HepG2 (cell line): ENCODE results near the gene FAM221A. TPM values are rescaled to one million over a fixed set of nuclear protein-coding genes. Genes with fewer than 3 reads are reported as not detected.
A peak's percentile ranks its signal among the peaks of the same experiment; 100 is the strongest.

Experiments used
- FOXA1 ChIP-seq, 2 experiments: fragments of 450-650 bp in 1 of 2; sonication (generic) in 1 of 2; formaldehyde crosslinking in 1 of 2; IDR thresholded peaks; 2 replicates each; pipeline versions ENCODE4 v1.4.0 to v1.6.1; 2016 to 2020; ENCODE audit warnings: missing genetic modification reagents in 1 of 2
- FOXO1 ChIP-seq: sonication (generic); formaldehyde crosslinking; IDR thresholded peaks from 2 replicates; pipeline ENCODE4 v1.4.0; 2020; ENCODE audit warnings: missing genetic modification reagents
- HCFC1 ChIP-seq: fragments of 150-350 bp; IDR thresholded peaks from 2 replicates; pipeline ENCODE4 v1.6.1; 2014; ENCODE audit warnings: low read depth, low read length
- MTF1 ChIP-seq: sonication (generic); formaldehyde crosslinking; IDR thresholded peaks from 2 replicates; pipeline ENCODE4 v1.5.0; 2020; ENCODE audit warnings: missing genetic modification reagents
- MXD4 ChIP-seq: IDR thresholded peaks from 2 replicates; pipeline ENCODE4 v1.6.1; 2016; ENCODE audit warnings: mild to moderate bottlenecking, missing biosample characterization, missing genetic modification reagents
- PCBP2 ChIP-seq: fragments of 200-400 bp; formaldehyde crosslinking; optimal IDR thresholded peaks from 2 replicates; pipeline ENCODE3; 2018; ENCODE audit warnings: low read length, low read depth; ENCODE audit not compliant: poor library complexity, severe bottlenecking
- RBM39 ChIP-seq: fragments of 200-400 bp; formaldehyde crosslinking; IDR thresholded peaks from one replicate; pipeline ENCODE4 v1.6.1; 2018; ENCODE audit warnings: antibody characterized with exemption, mild to moderate bottlenecking, low read depth, low read length; ENCODE audit not compliant: poor library complexity, severe bottlenecking
- SIX1 ChIP-seq: sonication (generic); formaldehyde crosslinking; IDR thresholded peaks from 2 replicates; pipeline ENCODE4 v1.4.0; 2020; ENCODE audit warnings: missing genetic modification reagents, borderline replicate concordance
- SP1 ChIP-seq, 2 experiments: fragments of 450-650 bp in 1 of 2; sonication (generic) in 1 of 2; formaldehyde crosslinking in 1 of 2; IDR thresholded peaks; 2 replicates each; pipeline versions ENCODE4 v1.4.0 to v1.6.1; 2016 to 2020; ENCODE audit warnings: missing genetic modification reagents in 1 of 2
- STAG1 ChIP-seq: sonication (generic); formaldehyde crosslinking; IDR thresholded peaks from 2 replicates; pipeline ENCODE4 v1.4.0; 2020; ENCODE audit warnings: missing genetic modification reagents
- TAF1 ChIP-seq: sonication (generic); formaldehyde crosslinking; IDR thresholded peaks from 2 replicates; pipeline ENCODE4 v1.4.0; 2020; ENCODE audit warnings: missing genetic modification reagents
- TGIF2 ChIP-seq: IDR thresholded peaks from 2 replicates; pipeline ENCODE4 v1.6.1; 2016; ENCODE audit warnings: control low read depth, missing compliant biosample characterization
- XRCC5 ChIP-seq: fragments of 200-400 bp; formaldehyde crosslinking; optimal IDR thresholded peaks from 2 replicates; pipeline ENCODE3; 2017; ENCODE audit warnings: mild to moderate bottlenecking, low read length
- ZBTB7B ChIP-seq: sonication (generic); formaldehyde crosslinking; IDR thresholded peaks from 2 replicates; pipeline ENCODE4 v1.4.0; 2020; ENCODE audit warnings: missing genetic modification reagents
- ZNF335 ChIP-seq: sonication (generic); formaldehyde crosslinking; IDR thresholded peaks from 2 replicates; pipeline ENCODE4 v1.4.0; 2020; ENCODE audit warnings: missing genetic modification reagents
- ZNF382 ChIP-seq: sonication (generic); formaldehyde crosslinking; IDR thresholded peaks from 2 replicates; pipeline ENCODE4 v1.5.0; 2020; ENCODE audit warnings: missing genetic modification reagents, mild to moderate bottlenecking, borderline replicate concordance
- ZNF501 ChIP-seq: sonication (generic); formaldehyde crosslinking; IDR thresholded peaks from 2 replicates; pipeline ENCODE4 v1.5.1; 2020; ENCODE audit warnings: mild to moderate bottlenecking, moderate library complexity, missing genetic modification reagents
- ZNF530 ChIP-seq: sonication (generic); formaldehyde crosslinking; IDR thresholded peaks from 2 replicates; pipeline ENCODE4 v1.5.0; 2020; ENCODE audit warnings: low read depth, mild to moderate bottlenecking, missing genetic modification reagents
- ZNF652 ChIP-seq: IDR thresholded peaks from 2 replicates; pipeline ENCODE4 v1.6.1; 2016; ENCODE audit warnings: low read depth, borderline replicate concordance
- polyA plus RNA-seq, 8 experiments: library from polyadenylated mRNA; depleted of rRNA in 3 of 8; stranded (reverse) in 7 of 8; unstranded in 1 of 8; fragments of >200 nt; fragmentation: Illumina TruSeq in 4 of 8; extraction: Trizol in 4 of 8; gene quantifications; 2 replicates each; pipeline versions ENCODE4 v1.2.1 to v1.2.3, GENCODE V29; 2011 to 2016; ENCODE audit warnings: low read depth in 4 of 8, missing spikeins in 1 of 8, mixed read lengths in 1 of 8; ENCODE audit not compliant: insufficient read depth in 1 of 8
- total RNA-seq, 5 experiments: library from RNA; depleted of rRNA; stranded (reverse); fragments of >200 nt; fragmentation: Illumina TruSeq; extraction: Trizol; gene quantifications; 2 replicates each; pipeline ENCODE4 v1.2.3, GENCODE V29; 2016; ENCODE audit warnings: low read depth in 1 of 5
- TF ChIP-seq, protein P1 (sequence below): sonication (generic); formaldehyde crosslinking; IDR thresholded peaks from 2 replicates; pipeline ENCODE4 v1.5.0; 2020; ENCODE audit warnings: mild to moderate bottlenecking, missing genetic modification reagents
- TF ChIP-seq, protein P2 (sequence below): sonication (generic); formaldehyde crosslinking; IDR thresholded peaks from 2 replicates; pipeline ENCODE4 v1.4.0; 2020; ENCODE audit warnings: missing genetic modification reagents
- TF ChIP-seq, protein P3 (sequence below): sonication (generic); formaldehyde crosslinking; IDR thresholded peaks from 2 replicates; pipeline ENCODE4 v1.4.0; 2020; ENCODE audit warnings: mild to moderate bottlenecking, missing genetic modification reagents
- TF ChIP-seq, protein P4 (sequence below): sonication (generic); formaldehyde crosslinking; IDR thresholded peaks from 2 replicates; pipeline ENCODE4 v1.4.0; 2020; ENCODE audit warnings: low read depth, mild to moderate bottlenecking, missing genetic modification reagents
- TF ChIP-seq, protein P5 (sequence below): sonication (generic); formaldehyde crosslinking; IDR thresholded peaks from 2 replicates; pipeline ENCODE4; 2020; ENCODE audit warnings: missing genetic modification reagents, mild to moderate bottlenecking, borderline replicate concordance

FAM221A gene
- total and polyA plus RNA-seq, 2 of the 13 experiments (the other 11 are each of a cell fraction or from before 2014, with no cell fraction given): 0.08 TPM; not detected in 1

DNA sequence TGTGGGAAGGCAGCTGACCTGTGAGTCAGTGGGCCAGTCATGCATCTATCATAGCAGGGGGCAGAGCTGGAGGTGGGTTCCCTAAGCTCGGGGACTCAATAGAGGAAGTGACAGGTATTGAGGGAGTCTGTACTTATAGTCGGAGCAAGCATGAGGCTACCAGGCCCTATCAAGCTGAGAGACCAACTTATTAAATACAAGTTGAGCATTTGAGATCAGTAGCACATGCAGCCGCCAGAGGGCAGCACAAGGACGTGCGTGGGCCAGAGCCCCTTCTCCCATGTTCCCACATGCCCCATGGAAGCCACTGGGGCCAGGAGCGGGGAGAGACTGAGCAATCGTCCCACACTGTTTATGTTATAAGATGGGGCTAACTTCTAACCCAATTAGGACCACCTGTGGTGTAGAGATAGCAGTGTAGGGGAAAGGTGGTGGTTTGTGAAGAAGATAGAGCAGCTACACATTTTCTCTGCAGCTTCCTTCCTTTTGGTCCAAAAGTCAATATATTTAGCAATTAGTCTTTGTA is 17.0 kb downstream of the FAM221A start (continued):
- TF ChIP-seq FOXA1 (IDR thresholded peaks at IDR 0.05) (no peak), FOXA1 (CRISPR knock-in tag; IDR thresholded peaks at IDR 0.05) (no peak), MTF1 (CRISPR knock-in tag) (no peak), TAF1 (no peak), XRCC5 (peak; percentile 92), SIX1 (CRISPR knock-in tag) (no peak), ZNF530 (CRISPR knock-in tag) (no peak), SP1 (IDR thresholded peaks at IDR 0.05) (no peak), SP1 (CRISPR knock-in tag; IDR thresholded peaks at IDR 0.05) (no peak), ZBTB7B (CRISPR knock-in tag) (0 out of 2 replicates have a peak, but pooled peaks have one; percentile 28), TGIF2 (no peak), FOXO1 (CRISPR knock-in tag) (no peak), PCBP2 (no peak), HCFC1 (no peak), ZNF382 (CRISPR knock-in tag) (no peak), MXD4 (no peak), ZNF335 (CRISPR knock-in tag) (no peak), RBM39 (no peak), ZNF501 (CRISPR knock-in tag) (no peak), ZNF652 (CRISPR knock-in tag) (no peak), STAG1 (peak; percentile 71)
- TF ChIP-seq, protein P1, sequence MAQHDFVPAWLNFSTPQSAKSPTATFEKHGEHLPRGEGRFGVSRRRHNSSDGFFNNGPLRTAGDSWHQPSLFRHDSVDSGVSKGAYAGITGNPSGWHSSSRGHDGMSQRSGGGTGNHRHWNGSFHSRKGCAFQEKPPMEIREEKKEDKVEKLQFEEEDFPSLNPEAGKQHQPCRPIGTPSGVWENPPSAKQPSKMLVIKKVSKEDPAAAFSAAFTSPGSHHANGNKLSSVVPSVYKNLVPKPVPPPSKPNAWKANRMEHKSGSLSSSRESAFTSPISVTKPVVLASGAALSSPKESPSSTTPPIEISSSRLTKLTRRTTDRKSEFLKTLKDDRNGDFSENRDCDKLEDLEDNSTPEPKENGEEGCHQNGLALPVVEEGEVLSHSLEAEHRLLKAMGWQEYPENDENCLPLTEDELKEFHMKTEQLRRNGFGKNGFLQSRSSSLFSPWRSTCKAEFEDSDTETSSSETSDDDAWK (CRISPR knock-in tag): no peak
- TF ChIP-seq, protein P2, sequence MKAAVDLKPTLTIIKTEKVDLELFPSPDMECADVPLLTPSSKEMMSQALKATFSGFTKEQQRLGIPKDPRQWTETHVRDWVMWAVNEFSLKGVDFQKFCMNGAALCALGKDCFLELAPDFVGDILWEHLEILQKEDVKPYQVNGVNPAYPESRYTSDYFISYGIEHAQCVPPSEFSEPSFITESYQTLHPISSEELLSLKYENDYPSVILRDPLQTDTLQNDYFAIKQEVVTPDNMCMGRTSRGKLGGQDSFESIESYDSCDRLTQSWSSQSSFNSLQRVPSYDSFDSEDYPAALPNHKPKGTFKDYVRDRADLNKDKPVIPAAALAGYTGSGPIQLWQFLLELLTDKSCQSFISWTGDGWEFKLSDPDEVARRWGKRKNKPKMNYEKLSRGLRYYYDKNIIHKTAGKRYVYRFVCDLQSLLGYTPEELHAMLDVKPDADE: no peak
- TF ChIP-seq, protein P3, sequence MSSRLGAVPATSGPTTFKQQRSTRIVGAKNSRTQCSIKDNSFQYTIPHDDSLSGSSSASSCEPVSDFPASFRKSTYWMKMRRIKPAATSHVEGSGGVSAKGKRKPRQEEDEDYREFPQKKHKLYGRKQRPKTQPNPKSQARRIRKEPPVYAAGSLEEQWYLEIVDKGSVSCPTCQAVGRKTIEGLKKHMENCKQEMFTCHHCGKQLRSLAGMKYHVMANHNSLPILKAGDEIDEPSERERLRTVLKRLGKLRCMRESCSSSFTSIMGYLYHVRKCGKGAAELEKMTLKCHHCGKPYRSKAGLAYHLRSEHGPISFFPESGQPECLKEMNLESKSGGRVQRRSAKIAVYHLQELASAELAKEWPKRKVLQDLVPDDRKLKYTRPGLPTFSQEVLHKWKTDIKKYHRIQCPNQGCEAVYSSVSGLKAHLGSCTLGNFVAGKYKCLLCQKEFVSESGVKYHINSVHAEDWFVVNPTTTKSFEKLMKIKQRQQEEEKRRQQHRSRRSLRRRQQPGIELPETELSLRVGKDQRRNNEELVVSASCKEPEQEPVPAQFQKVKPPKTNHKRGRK (CRISPR knock-in tag): no peak
- TF ChIP-seq, protein P4, sequence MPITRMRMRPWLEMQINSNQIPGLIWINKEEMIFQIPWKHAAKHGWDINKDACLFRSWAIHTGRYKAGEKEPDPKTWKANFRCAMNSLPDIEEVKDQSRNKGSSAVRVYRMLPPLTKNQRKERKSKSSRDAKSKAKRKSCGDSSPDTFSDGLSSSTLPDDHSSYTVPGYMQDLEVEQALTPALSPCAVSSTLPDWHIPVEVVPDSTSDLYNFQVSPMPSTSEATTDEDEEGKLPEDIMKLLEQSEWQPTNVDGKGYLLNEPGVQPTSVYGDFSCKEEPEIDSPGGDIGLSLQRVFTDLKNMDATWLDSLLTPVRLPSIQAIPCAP (CRISPR knock-in tag): no peak
- TF ChIP-seq, protein P5, sequence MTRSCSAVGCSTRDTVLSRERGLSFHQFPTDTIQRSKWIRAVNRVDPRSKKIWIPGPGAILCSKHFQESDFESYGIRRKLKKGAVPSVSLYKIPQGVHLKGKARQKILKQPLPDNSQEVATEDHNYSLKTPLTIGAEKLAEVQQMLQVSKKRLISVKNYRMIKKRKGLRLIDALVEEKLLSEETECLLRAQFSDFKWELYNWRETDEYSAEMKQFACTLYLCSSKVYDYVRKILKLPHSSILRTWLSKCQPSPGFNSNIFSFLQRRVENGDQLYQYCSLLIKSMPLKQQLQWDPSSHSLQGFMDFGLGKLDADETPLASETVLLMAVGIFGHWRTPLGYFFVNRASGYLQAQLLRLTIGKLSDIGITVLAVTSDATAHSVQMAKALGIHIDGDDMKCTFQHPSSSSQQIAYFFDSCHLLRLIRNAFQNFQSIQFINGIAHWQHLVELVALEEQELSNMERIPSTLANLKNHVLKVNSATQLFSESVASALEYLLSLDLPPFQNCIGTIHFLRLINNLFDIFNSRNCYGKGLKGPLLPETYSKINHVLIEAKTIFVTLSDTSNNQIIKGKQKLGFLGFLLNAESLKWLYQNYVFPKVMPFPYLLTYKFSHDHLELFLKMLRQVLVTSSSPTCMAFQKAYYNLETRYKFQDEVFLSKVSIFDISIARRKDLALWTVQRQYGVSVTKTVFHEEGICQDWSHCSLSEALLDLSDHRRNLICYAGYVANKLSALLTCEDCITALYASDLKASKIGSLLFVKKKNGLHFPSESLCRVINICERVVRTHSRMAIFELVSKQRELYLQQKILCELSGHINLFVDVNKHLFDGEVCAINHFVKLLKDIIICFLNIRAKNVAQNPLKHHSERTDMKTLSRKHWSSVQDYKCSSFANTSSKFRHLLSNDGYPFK: no peak
